Glutamatergic neuron (in vitro differentiated cells): ENCODE data around the gene ZCCHC9. TPM values are rescaled to one million over a fixed set of nuclear protein-coding genes. Genes with fewer than 3 reads are reported as not detected.
A peak's percentile ranks its signal among the peaks of the same experiment; 100 is the strongest.

Experiments
- DNase-seq: peaks from one replicate; pipeline ENCODE4 v3.0.0; 2022
- H3K27ac Mint-ChIP-seq: one replicate; pipeline ENCODE4 v1.8.0; 2020; ENCODE audit warnings: mild to moderate bottlenecking, mixed read lengths, inconsistent platforms; ENCODE audit not compliant: unreplicated experiment
- H3K27me3 Mint-ChIP-seq: one replicate; pipeline ENCODE4 v1.8.0; 2020; ENCODE audit warnings: mild to moderate bottlenecking, moderate library complexity, mixed read lengths, inconsistent platforms; ENCODE audit not compliant: unreplicated experiment
- H3K36me3 Mint-ChIP-seq: one replicate; pipeline ENCODE4 v1.8.0; 2020; ENCODE audit warnings: mild to moderate bottlenecking, mixed read lengths, inconsistent platforms; ENCODE audit not compliant: unreplicated experiment
- H3K4me1 Mint-ChIP-seq: one replicate; pipeline ENCODE4 v1.8.0; 2020; ENCODE audit warnings: mild to moderate bottlenecking, low read depth, mixed read lengths, inconsistent platforms; ENCODE audit not compliant: unreplicated experiment
- H3K4me3 Mint-ChIP-seq: one replicate; pipeline ENCODE4 v1.8.0; 2020; ENCODE audit warnings: mild to moderate bottlenecking, mixed read lengths, inconsistent platforms; ENCODE audit not compliant: unreplicated experiment
- H3K9me3 Mint-ChIP-seq: one replicate; pipeline ENCODE4 v1.8.0; 2020; ENCODE audit warnings: mild to moderate bottlenecking, moderate library complexity, mixed read lengths, inconsistent platforms; ENCODE audit not compliant: unreplicated experiment
- CTCF ChIP-seq: fragments of 200-600 bp; sonication (generic); IDR thresholded peaks from one replicate; pipeline ENCODE4 v1.5.0; 2021; ENCODE audit not compliant: partially characterized antibody, unreplicated experiment
- long read RNA-seq: library from polyadenylated mRNA; unstranded; transcript quantifications from one replicate; pipeline ENCODE4 v2.0.0, GENCODE V29; 2020; ENCODE audit not compliant: unreplicated experiment
- total RNA-seq: library from RNA; stranded (reverse); fragmentation: NEBNext Ultra II Directional; extraction: Animal tissue kit (Norgen Biotek cat#: 25700); gene quantifications from one replicate; pipeline ENCODE4 v1.2.1, GENCODE V29; 2021; ENCODE audit not compliant: unreplicated experiment

The ZCCHC9 gene
- 14.8 TPM for total RNA-seq
- long read RNA-seq, partial matches to known transcripts, result 0 of 3 reads
- long read RNA-seq, other reads (novel, unspliced or antisense), result 1 of 3 reads

- H3K4me3 Mint-ChIP-seq, result peak within 1 kb of the TSS; percentile 95
- H3K27me3 Mint-ChIP-seq, result peaks cover 3% of the 10 kb centered on the region
- peaks cover 7% of the 10 kb centered on the region for H3K4me1 Mint-ChIP-seq
- DNase-seq, result peak; percentile 95
- no peak for TF ChIP-seq CTCF
- H3K27ac Mint-ChIP-seq, result peak within 1 kb of the TSS; percentile 93
- H3K36me3 Mint-ChIP-seq, result no peaks in the 10 kb centered on the region
- H3K9me3 Mint-ChIP-seq, result peaks cover 5% of the 10 kb centered on the region
These were observed at the start of gene ZCCHC9 for GRCh38 chr5:81301271-81302015. Gene ZCCHC9 (plus strand): TSS chr5:81301587. CDS start chr5:81304758, 3,171 bp downstream.

GRCh38 chr5:81251922-81252321 is 49.5 kb upstream of the ZCCHC9 start:
- no peak overlapping the region for H3K4me3 Mint-ChIP-seq
- H3K27ac Mint-ChIP-seq, result no peak overlapping the region
- peaks cover 2% of the 10 kb centered on the region for H3K27me3 Mint-ChIP-seq
- TF ChIP-seq CTCF, result no peak
- no peak for DNase-seq
- H3K4me1 Mint-ChIP-seq, result peaks cover 16% of the 10 kb centered on the region
- H3K36me3 Mint-ChIP-seq, result peaks cover 14% of the 10 kb centered on the region
- peaks cover 2% of the 10 kb centered on the region for H3K9me3 Mint-ChIP-seq

- Mint-ChIP-seq H3K4me3 (no peak overlapping the region), H3K4me1 (peaks cover 10% of the 10 kb centered on the region), H3K36me3 (peaks cover 14% of the 10 kb centered on the region), H3K9me3 (peaks cover 2% of the 10 kb centered on the region), H3K27ac (no peak overlapping the region), H3K27me3 (peaks cover 4% of the 10 kb centered on the region)
- DNase-seq, result no peak
- no peak for TF ChIP-seq CTCF
These were observed 48.5 kb upstream of the ZCCHC9 start for GRCh38 chr5:81252904-81253303.

- H3K4me3 Mint-ChIP-seq, result no peak overlapping the region
These were observed 47.5 kb upstream of the ZCCHC9 start for GRCh38 chr5:81253875-81254274.

More at GRCh38 chr5:81253875-81254274, 47.5 kb upstream of the ZCCHC9 start:
- no peak for TF ChIP-seq CTCF
- Mint-ChIP-seq H3K27ac (no peak overlapping the region), H3K36me3 (peaks cover 14% of the 10 kb centered on the region), H3K27me3 (peaks cover 4% of the 10 kb centered on the region), H3K4me1 (peaks cover 10% of the 10 kb centered on the region), H3K9me3 (peaks cover 2% of the 10 kb centered on the region)
- no peak for DNase-seq
